NCI-H526 (cell line): ENCODE measurements around the gene ZNF320.
"Not testable (repeated sequence)": the region's sequence is repeated elsewhere in the genome, so short reads cannot be mapped to it uniquely, and the experiment has no call there.

Experiments used
- DNase-seq, 2 experiments: peaks; one replicate each; lab custom pipeline; 2025; lab: John Stamatoyannopoulos, UW

Gene ZNF320

DNA sequence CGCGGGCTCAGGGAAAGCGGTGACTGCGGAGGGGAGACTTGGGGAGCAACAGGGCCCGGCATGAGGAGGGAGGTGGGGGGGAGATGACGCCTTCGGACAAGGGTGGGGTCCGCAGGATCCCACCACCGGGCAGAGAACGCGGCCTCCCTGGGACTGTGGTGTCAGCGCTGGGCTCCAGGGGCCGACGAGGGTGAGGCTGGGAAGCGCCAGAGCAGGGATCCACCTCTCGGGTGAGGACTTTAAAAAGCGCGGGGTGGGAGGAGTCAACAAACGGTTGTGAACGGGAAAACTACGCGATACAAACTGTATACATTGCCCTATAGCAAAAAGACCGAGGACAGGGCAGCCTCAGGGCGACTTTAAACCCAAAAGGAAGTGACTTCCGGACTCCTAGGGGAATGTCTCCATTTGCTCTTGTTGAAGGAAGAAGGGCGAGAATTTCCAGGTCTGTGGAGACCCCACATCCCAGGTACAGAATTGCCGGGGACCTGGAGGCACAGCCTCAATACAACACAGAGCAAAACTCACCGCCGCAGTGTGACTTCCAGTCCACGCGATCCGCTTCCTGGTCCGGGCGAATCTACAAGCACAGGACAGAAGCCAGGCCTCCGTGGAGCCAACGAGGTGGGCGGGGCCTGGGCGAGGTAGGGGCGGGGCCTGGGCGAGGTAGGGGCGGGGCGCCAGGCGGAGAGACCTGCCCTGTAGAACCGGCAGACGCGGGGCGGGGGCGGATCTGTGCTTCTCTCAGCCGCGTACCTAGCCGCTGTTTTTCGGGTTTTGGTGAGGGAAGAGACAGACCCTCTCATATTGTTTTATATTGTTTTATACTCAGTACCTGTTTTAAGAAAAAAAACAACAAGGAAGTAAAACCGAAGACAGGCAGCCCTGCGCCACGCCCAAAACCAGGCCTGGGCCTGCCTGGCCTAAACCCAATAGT lies 25.7 kb upstream of the ZNF320 start, which contains the start of gene ZNF888:
ZNF888 (minus strand) TSS at position 588 of the 937 bp plus-strand sequence. CDS start 5,555 bp downstream, outside the sequence.
- DNase-seq, result peak; percentile 90 to 94

DNA sequence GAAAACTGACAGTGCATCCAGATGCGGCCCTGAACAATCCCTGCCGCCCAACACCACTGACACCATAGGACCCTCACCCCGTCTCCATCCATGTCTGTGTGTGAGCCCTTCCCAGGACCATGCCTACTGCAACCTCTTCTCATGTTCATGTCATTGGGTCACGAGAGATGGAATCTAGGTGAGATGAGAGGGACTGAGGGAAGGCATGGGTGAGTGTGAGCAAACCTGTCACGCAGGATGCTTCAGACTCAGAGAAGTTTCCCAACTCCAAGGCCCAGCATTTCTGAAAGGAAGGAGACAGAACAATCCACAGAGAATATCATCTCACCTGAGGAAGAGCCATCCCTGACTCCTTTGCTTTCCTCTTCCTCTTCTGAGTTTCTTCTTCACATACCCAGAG lies 20.1 kb upstream of the ZNF320 start:
- no peak for DNase-seq

DNA sequence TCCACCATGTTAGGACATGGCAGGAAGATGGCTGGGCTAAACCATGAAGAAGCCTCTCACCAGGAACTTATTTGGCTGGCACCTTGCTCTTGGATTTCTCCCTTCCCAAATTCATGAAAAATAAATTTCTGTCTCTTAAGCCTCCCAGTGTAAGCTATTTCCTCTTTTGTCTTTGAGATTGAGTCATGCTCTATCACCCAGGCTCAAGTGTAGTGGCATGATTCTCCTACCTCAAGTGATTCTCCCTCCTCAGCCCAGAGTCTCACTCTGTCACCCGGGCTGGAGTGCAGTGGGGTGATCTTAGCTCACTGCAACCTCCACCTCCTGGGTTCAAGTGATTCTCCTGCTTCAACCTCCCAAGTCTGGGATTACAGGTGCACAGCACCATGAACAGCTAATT lies 13.2 kb upstream of the ZNF320 start:
- DNase-seq, result no peak

DNA sequence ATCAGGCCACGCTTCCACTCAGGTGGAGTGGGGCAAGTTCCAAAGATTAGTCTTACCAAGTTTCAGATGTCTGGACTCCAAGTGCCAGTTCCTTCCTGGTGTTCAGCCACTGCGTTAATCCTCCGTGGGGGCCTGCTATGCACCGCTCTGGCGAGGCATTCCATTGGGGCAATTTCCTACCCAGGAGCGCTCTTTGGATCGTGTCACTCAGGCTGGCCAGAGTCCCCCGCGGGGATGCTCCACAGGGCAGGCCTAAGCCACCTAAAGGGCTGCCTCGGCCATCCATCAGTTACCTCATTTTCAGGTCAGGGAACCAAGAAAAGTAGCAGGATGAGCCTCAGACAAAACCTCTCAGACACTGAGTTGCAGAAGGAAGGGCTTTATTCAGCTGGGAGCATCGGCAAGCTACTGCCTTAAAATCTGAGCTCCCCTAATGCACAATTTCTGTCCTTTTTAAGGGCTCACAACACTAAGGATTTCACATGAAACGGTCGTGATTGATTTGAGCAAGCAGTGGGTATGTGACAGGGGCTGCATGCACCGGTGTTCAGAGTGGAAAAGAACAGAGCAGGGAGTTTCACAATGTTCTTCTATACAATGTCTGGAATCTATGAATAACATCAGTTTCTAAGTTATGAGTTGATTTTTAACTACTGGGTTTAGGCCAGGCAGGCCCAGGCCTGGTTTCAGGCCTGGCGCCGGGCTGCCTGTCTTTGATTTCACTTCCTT lies 6.8 kb upstream of the ZNF320 start:
- not testable (repeated sequence) for DNase-seq

DNA sequence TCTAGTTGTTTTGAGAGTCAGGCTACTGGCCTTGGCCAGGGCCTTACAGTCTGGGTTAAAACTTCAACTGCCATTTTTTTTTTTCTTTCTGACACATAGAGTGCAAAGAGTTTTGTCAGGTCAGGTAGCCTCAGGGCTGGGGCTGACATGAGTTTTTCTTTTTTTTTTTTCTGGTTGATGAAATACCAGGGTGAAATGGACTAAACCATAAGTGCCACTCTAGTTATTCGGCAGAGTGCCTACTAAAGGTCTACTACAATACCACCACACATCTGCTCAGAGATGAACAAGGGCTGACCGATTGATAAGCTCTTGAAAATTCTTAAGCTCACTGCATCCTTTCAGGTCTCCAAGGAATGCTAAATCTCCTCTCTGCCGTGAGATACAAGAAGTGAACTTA lies 4.4 kb upstream of the ZNF320 start:
- no peak for DNase-seq

DNA sequence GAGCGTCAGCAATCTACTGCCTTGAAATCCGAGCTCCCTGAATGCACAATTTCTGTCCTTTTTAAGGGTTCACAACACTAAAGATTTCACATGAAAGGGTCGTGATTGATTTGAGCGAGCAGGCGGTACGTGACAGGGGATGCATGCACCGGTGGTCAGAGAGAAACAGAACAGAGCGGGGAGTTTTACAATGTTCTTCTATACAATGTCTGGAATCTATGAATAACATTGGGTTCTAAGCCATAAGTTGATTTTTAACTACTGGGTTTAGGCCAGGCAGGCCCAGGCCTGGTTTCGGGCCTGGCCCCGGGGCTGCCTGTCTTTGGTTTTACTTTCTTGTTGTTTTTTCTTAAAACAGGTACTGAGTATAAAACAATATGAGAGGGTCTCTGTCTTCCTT lies 1.2 kb upstream of the ZNF320 start:
- not testable (repeated sequence) for DNase-seq

DNA sequence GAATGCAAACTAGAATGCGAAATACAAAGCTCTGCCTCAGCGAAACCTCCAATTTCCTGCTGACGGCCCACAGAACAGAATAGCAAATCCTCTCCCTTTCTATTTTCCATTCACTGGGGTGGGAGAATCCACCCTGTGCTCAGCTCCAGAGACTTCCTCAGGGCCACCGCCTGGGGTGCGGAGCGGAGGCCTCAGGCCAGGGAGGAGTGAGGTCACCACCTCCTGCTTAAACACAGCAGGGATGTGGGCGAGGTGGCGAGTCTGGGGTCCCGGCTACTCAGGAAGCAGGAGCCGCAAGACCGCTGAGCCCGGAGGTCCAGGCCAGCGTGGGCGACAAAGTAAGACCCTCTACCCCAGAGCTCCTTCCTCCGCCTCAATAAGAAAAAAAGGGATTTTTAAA lies 666 bp upstream of the ZNF320 start:
- DNase-seq, result no peak

DNA sequence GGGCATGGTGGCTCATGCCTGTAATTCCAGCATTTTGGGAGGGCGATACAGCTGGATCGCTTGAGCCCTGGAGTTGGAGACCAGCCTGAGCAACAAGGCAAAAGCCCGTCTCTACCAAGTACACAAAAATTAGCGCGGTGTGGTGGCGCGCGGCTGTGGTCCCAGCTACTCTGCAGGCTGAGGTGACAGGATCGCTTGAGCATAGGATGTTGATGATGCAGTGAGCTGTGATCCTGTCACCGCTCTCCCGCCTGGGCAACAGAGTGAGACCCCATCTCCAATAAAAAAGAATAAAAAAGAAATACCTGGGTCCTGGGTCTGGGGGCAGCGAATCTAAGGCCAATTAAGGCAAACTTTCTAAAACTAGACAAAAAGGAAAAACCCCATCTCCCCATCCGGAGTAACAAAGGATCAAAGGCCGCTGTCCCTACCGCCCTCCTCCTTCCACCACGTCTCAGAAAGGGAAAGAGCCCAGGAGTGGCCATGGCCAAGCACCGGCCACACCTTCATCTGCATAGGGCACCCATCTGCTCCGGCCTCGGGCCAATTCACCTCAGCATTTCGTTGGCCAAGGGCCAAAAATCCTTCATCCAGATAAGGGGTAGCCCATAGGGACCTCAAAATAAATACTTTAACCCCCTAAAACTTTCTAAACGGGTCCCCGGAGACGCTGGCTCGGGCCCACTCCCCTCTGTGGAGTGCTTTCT lies 851 bp downstream of the ZNF320 start:
- DNase-seq, result peak; percentile 38 to 47

DNA sequence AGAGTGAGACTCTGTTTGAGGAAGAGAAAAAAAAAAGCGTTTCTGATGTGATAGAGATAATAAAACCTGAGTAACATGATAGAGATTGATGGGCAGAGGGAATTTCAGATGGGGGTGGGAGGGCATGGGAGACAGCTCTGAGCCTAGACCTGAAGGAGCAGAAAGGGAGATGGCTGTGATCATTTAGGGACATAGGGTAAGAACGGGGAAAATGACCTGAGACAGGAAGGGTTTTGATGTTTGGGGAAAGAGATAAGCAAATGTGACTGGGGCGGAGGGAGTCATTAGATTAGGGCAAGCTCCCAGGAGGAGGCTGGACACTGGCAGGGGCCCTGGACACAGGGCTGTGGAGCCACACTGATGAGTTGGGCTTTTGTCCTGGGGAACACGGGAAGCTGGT lies 6.1 kb downstream of the ZNF320 start:
- no peak for DNase-seq

DNA sequence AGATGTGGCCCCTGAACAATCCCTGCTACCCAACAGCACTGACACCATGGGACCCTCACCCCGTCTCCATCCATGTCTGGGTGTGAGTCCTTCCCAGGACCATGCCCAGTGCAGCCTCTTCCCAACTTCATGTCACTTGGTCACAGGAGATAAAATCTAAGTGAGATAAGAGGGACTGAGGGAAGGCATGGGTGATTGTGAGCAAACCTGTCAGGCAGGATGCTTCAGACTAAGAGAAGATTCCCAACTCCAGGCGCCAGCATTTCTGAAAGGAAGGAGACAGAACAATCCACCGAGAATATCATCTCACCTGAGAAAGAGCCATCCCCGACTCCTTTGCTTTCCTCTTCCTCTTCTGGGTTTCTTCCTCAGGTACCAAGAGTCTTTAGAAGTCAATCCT lies 7.5 kb downstream of the ZNF320 start:
- no peak for DNase-seq

DNA sequence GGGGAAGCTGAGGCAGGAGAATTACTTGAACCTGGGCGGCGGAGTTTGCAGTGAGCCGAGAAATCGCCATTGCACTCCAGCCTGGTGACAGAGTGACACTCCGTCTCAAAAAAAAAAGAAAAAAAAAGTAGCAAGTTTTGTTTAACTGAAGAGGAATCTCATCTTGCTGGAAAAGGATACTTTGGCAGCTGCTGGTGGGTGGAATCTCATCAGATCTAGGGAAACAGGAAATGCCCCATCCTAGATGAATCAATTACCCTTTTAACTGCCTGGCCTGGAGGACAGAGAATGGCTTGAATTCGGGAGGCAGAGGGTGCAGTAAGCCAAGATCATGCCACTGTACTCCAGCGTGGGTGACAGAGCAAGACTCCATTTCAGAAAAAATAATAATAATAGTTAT lies 8.4 kb downstream of the ZNF320 start:
- DNase-seq, result no peak

DNA sequence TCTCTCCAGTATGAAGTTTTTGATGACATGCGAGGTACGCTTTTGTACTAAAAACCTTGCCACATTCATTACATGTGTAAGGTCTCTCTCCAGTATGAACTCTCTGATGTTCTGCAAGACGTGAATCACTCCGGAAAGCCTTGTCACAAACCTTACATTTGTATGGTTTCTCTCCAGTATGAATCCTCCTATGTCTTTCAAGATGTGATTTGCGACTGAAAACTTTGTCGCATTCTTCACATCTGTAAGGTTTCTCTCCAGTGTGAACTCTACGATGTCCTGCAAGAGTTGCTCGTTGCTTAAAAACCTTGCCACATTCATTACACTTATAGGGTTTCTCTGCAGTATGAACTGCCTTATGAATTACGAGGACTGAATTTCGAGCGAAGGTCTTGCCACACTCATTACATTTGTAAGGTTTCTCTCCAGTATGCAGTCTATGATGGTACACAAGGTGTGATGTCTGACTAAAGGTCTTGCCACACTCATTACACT lies 16.5 kb downstream of the ZNF320 start:
- no peak for DNase-seq

DNA sequence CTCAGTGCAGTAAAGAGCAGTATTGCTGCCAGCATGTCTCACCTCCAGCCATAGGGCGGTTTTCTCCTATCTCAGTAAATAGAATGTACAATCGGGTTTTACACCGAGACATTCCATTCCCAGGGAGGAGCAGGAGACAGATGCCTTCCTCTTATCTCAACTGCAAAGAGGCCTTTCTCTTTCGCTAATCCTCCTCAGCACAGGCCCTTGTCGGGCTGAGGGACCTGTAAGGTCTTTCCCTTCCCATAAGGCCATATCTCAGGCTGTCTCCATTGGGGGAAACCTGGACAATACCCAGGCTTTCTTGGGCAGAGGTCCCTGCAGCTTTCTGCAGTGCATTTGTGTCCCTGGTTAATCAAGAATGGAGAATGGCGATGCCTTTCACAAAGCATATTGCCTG lies 24.4 kb downstream of the ZNF320 start:
- not testable (repeated sequence) for DNase-seq

DNA sequence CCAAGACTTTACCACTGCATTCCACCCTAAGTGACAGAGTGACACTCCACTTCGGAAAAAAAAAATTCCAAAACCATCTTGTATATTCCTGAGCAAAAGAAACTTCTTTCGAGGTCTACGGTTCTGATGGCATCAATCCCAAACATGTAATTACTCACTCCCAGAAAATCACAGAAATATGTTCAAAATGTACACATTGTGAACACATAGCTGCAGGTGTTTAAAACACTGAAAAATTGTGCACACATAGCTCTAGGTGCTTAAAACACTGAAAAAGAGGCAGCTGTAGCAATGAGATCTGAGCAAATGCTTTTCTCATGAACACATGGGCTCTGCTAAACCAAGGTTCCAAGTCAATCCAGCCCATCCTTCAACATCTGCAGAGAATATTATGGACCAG lies 26.0 kb downstream of the ZNF320 start:
- DNase-seq, result no peak

DNA sequence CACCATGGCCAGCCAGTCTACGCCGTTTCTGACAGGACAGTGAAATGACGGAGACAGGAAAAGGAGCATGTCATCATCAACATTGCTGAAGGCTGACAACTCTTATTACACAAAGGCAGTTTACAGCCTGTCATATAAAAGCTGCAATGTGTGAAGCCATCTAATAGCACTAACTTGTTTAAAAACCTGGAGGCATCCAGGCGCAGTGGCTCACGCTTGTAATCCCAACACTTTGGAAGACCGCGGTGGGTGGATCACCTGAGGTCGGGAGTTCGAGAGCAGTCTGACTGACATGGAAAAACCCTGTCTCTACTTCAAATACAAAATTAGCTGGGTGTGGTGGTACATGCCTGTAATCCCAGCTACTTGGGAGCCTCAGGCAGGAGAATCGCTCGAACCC lies 29.4 kb downstream of the ZNF320 start:
- DNase-seq, result not testable (repeated sequence)

DNA sequence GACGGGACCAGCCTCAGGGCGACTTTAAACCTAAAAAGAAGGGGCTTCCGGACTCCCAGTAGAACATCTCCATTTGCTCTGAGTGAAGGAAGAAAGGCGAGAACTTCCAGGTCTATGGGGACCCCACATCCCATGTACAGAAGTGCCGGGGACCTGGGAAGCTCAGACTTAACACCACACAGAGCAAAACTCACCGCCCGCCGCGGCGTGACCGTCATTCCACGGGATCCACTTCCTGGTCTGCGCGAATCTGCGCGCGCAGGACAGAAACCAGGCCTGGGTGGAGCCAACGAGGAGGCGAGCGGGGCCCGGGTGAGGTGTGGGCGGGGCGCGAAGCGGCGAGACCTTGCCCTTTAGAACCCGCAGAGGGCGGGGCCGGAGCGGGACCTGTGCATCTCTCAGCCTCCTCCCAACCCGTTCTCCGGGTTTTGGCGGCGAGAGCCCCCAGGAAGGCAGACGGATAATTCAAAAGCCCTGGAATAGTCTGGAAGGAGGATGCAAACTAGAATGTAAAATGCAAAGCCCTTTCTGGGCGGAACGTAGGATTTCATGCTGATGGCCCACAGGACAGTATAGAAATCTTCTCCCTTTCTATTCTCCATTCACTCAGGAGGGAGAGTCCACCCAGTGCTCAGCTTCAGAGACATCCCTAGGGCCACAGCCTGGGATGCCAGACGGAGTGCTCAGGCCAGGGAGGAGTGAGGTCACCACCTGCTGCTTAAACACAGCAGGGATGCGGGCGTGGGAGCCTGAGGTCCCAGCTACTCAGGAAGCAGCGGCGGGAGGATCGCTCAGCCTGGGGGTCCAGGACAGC lies 39.9 kb downstream of the ZNF320 start, which contains the start of gene ZNF468:
ZNF468 (minus strand) TSS at position 242 of the 814 bp plus-strand sequence. CDS start 3,347 bp downstream, outside the sequence.
- DNase-seq, result peak; percentile 83 to 88

DNA sequence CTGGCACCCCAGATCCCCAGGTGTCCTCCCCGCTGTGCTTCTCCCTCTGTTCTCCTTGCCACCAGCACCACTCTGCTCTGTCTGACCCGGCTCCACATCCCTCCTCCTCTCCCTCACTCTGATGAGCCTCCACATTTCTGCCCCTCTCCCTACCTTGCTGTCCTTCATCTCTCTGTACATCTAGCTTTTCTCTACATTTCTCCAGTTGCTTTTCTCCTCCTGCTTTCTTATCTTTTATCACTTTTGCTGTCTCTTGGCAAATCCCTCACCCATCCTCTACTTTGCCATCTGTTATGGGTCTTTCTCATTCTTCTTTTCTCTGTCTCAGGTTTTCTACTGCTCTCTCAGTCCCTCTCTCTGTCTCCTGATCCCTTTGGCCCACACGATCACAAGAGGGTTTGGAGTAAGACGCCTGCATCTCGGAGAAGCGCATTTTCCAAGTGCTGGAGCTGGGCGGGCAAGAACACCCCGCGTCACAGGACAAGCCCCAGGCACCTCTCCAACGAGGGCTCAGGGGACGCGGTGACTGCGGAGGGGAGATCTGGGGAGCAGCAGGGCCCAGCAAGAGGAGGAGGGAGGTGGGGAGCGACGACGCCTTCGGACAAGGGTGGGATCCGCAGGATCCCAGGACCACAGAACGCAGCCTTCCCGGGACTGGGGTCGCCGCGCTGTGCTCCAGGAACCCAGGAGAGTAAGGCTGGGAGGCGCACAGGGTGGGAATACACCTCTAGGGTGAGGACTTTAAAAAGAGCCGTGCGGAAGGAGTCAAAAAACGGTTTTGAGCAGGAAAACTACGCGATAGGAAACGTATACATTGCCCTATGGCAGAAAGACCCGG lies 40.7 kb downstream of the ZNF320 start:
- peak in 1 of 2 experiments; percentile 51 for DNase-seq
